Brain microvascular endothelial cell (primary cell): Measurements from ENCODE around the gene GUCD1.

Experiments
- DNase-seq: peaks from one replicate; pipeline ENCODE4 v3.0.0-alpha.2; 2020
- H3K27ac ChIP-seq: fragments of 250-450 bp; sonication (Bioruptor Pico); 2 replicates; pipeline ENCODE4 v1.5.1; 2020; ENCODE audit warnings: mild to moderate bottlenecking, moderate library complexity
- H3K27me3 ChIP-seq: fragments of 250-450 bp; sonication (Bioruptor Pico); replicated peaks from 2 replicates; pipeline ENCODE4 v1.5.1; 2020; ENCODE audit warnings: mild to moderate bottlenecking
- H3K36me3 ChIP-seq: fragments of 250-450 bp; sonication (Bioruptor Pico); replicated peaks from 2 replicates; pipeline ENCODE4 v1.5.1; 2020; ENCODE audit warnings: mild to moderate bottlenecking
- H3K4me3 ChIP-seq: 2 replicates; pipeline ENCODE4 v1.5.1; 2011; ENCODE audit warnings: low read depth, mild to moderate bottlenecking, control low read depth, low read length, moderate library complexity
- CTCF ChIP-seq: IDR thresholded peaks from 2 replicates; pipeline ENCODE4 v1.5.1; 2011; ENCODE audit warnings: low read depth, mild to moderate bottlenecking, moderate library complexity, low read length, control low read depth, inconsistent platforms; ENCODE audit errors: missing control alignments
- in situ Hi-C: cut with HindIII; loops from 2 replicates; pipeline ENCODE4 v1.10.0; 2017; ENCODE audit warnings: low sequenced_read_pairs, low pct_ligation_motif_present

Gene GUCD1

GRCh38 chr22:24504956-24505736 lies 49.8 kb downstream of the GUCD1 start:
- Histone ChIP-seq H3K27ac (no peak overlapping the region), H3K27me3 (no peaks in the 10 kb centered on the region), H3K36me3 (no peaks in the 10 kb centered on the region), H3K4me3 (no peak overlapping the region)
- in situ Hi-C loops: loop anchor here (25.0 kb wide), 1 partner anchor 168 kb away; no protein-coding TSS in a partner anchor
- DNase-seq: no peak
- no peak for TF ChIP-seq CTCF

GRCh38 chr22:24504540-24504939 lies 50.4 kb downstream of the GUCD1 start:
- Histone ChIP-seq H3K27ac (no peak overlapping the region), H3K36me3 (no peaks in the 10 kb centered on the region), H3K27me3 (no peaks in the 10 kb centered on the region), H3K4me3 (no peak overlapping the region)
- in situ Hi-C loops: loop anchor here (25.0 kb wide), 1 partner anchor 167 kb away; no protein-coding TSS in a partner anchor
- no peak for TF ChIP-seq CTCF
- no peak for DNase-seq

GRCh38 chr22:24503843-24504338 lies 51.0 kb downstream of the GUCD1 start:
- Histone ChIP-seq H3K4me3 (no peak overlapping the region), H3K27me3 (no peaks in the 10 kb centered on the region), H3K27ac (no peak overlapping the region), H3K36me3 (no peaks in the 10 kb centered on the region)
- in situ Hi-C loops: loop anchor here (25.0 kb wide), 1 partner anchor 167 kb away; no protein-coding TSS in a partner anchor
- no peak for TF ChIP-seq CTCF
- DNase-seq: no peak

- no peak overlapping the region for H3K27ac ChIP-seq
- no peaks in the 10 kb centered on the region for H3K27me3 ChIP-seq
- H3K4me3 ChIP-seq: no peak overlapping the region
- in situ Hi-C loops: loop anchor here (25.0 kb wide), 1 partner anchor 166 kb away; no protein-coding TSS in a partner anchor
- peak; percentile 90 for TF ChIP-seq CTCF
- peak; percentile 68 for DNase-seq
- H3K36me3 ChIP-seq: no peaks in the 10 kb centered on the region
These were observed 51.6 kb downstream of the GUCD1 start for GRCh38 chr22:24503137-24503842.

- no peaks in the 10 kb centered on the region for H3K36me3 ChIP-seq
- DNase-seq: no peak
- no peak overlapping the region for H3K4me3 ChIP-seq
- TF ChIP-seq CTCF: no peak
- H3K27me3 ChIP-seq: no peaks in the 10 kb centered on the region
- H3K27ac ChIP-seq: no peak overlapping the region
- in situ Hi-C loops: loop anchor here (25.0 kb wide), 1 partner anchor 165 kb away; no protein-coding TSS in a partner anchor
These were observed 52.4 kb downstream of the GUCD1 start for GRCh38 chr22:24502541-24502940.
